Stimulated activated CD4-positive, alpha-beta T cell treated with anti-CD3 and anti-CD28 coated beads, Interleukin-15, amount 100 ng/mL, for 1 hour (primary cell): ENCODE measurements around the gene EFCC1.
"Not testable (repeated sequence)": the region's sequence is repeated elsewhere in the genome, so short reads cannot be mapped to it uniquely, and the experiment has no call there.

Experiments
- DNase-seq, 2 donors: peaks; one replicate each; pipeline ENCODE4 v3.0.0-alpha.2; 2020; ENCODE audit warnings: low read depth in 1 of 2, low spot score in 1 of 2

Gene EFCC1

DNA sequence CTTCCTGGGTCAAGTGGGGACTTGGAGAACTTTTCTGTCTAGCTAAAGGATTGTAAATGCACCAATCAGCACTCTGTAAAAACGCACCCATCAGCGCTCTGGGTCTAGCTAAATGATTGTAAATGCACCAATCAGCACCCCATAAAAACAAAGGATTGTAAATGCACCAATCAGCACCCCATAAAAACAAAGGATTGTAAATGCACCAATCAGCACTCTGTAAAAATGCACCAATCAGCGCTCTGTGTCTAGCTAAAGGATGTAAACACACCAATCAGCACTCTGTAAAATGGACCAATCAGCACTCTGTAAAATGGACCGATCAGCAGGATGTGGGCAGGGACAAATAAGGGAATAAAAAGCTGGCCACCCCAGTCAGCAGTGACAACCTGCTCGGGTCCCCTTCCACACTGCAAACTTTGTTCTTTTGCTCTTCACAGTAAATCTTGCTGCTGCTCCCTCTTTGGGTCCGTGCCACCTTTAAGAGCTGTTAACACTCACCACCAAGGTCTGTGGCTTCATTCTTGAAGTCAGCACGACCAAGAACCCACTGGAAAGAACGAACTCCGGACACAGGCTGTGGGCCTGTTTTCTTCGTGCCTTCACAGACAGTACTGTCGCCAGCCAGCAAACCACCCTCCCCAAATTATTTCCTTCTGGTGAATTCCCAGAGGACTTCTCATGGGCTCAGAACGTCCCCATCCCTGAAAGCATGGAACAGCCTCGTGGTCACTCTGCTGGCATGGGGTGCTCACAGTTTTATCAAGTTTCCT lies 68.4 kb downstream of the EFCC1 start:
- not testable (repeated sequence) for DNase-seq

DNA sequence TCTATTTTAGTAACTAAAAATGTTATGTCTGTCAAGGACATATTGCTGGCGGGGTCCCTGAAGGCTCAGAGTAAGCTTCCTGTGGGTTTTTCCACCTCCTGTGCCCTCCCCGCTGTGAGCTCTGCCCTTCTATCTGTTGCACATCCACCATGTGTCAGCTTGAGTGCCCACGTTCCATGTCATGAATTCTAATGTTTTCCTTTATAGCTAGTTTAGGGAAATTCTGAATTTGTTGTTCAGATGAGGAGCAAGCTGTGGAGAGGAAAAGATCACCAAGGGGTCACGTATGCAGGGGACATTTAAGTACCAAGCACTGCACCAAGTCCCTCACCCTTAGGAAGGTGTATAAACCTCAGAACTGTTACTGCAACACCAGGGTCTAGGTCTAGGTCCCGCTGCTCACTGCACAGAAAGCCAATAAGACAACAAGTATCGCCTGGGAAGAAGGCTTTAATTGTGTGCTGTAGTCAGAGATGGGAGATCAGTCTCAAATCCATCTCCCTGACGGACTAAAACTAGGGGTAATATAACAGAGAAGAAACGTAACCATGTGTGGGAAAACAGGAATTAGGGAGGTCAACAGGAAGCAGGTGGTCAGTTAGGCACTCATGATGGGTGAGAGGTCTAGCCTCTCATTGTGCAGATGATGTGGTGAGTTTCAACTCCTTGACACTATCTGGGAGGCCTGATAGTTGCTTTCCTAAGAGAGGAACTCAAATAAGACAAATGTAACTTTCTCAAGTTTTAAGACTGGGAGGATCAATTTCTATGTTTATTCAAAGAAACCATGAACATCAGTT lies 69.2 kb downstream of the EFCC1 start:
- DNase-seq, result no peak

DNA sequence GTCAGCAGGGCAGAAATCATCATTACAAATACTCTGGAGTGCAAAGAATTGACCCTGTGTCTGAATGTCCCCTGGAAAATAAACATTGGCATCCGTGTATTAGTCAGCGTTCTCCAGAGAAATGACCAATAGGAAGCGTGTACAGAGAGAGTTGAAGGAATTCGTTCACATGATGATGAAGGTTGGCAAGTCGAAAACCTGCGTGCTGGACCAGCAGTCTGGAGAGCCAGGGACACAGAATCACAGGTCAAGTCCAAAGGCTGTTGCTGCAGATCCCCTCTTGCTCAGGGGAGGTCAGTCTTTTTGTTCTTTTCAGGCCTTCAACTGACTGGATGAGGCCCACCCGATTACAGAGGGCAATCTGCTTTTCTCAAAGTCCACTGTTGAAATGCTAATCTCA lies 76.1 kb downstream of the EFCC1 start:
- DNase-seq, result no peak

DNA sequence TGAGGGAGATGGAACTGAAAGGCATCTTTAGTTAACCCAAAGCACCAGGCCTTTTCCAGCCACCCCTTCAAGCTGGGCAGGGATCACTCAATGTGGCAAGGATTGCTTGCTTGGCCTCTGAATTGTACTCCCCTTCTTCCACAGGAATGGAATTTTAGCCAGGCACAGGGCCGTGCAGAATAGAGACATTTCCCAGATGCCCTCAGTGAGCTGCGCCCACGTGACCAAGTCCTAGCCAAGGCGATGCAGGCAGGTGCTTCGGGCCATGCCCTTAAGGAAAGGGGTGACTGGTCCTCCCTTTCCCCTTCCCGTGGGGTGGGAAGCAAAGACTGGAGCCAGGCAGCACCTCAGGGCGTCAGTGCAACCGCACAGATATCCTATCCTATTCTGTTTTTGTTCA lies 77.4 kb downstream of the EFCC1 start:
- no peak for DNase-seq

DNA sequence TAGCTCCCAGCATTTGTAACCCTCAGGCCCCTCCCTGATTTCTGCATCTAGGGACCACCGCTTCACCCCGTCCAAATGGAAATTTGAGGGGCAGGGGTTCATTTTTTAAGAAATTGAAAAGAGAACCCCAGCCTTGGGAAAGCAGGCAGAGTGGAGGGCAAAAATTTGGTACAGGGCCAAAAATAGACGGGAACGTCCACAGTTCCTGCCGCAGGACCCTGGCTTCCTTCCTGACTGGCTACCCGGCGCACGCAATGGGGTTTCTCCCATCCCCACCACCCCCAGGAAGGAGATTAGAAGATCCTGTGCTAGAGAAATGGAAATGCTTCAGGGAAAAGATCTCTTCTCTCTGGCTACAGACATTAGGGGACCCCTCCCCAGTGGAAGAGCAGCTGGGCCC lies 80.4 kb downstream of the EFCC1 start:
- DNase-seq, result no peak

DNA sequence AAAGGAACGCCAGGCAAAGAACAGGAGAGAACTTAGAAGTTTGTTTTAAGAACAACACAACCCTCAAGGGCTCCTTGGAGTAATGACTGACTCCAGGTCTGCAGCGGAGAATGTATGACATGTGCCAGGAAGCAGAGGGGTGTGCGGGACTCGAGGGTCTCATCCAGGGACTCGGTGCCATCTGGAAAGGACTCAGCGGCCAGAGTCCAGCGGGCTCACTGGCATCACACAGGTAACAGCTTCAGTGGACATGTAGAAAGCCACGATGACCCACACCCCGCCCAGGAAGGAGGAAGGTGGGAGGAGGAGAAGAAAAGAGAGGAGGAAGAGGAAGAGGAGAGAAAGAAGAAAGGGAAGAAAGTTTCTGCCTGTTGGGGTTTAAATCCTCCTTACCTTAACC lies 80.9 kb downstream of the EFCC1 start:
- no peak for DNase-seq

DNA sequence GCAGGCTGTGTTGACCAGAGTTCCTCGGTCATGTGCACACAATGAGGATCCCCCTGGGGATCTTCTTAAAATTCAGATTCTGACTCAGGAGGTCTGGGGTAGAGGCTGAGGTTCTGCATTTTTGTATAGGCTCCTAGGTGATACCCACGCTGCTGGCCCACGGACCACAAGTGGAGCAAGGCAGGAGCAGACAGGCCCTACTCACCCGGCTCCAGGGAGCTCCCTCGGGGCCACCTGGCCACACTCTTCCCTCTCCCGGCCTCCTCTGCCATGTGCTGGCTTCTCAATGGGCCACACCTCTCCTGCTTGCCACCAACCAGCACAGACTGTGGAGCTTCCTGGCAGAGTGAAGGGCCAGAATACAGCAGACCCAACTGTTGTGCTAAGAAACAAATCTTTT lies 83.4 kb downstream of the EFCC1 start:
- no peak for DNase-seq

DNA sequence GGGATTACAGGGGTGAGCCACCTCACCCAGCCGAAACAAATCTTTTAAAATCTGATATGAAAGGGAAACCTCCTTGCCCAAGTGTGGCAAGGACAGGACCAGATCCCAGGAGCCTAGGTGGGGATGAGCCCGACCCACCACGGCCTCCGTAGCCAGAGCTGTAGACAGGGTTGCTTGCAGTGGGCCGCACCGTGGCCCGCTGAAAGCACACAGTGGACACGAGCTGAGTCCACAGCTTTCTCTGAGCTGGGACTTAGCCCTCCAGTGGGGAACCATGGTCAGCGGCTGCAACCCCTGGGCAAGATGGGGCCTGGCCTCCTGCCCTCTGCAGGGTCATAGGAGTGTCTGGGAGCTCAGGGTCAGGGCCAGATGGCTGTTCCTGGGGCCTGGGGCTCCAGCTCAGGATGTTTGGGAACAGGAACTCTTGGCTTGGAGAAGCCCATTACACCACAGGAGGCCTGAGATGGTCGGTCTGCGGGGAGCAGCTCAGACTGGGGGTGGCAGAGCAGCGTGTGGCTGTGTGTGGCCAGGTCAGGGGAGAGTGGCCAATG lies 84.1 kb downstream of the EFCC1 start:
- DNase-seq, result no peak

DNA sequence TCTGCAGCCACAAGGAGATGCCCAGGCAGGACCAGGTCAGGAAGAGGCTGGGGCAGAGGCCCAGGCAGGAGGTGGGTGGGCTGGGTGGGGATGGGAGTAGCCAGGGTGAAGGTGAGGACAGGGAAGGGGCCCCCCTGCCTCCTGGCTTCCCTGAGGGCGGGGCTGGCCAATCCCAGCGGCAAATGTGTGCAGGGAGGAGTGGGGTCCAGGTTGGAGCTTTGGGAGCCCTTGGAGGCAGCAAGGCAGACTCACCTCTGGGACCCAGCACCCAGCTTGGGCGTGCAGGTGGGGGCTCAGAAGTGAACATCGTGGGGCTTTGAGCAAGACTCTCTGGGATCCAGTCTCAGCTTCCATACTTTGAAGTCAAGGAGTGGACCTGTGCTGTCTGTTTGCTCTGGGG lies 84.7 kb downstream of the EFCC1 start:
- no peak for DNase-seq

DNA sequence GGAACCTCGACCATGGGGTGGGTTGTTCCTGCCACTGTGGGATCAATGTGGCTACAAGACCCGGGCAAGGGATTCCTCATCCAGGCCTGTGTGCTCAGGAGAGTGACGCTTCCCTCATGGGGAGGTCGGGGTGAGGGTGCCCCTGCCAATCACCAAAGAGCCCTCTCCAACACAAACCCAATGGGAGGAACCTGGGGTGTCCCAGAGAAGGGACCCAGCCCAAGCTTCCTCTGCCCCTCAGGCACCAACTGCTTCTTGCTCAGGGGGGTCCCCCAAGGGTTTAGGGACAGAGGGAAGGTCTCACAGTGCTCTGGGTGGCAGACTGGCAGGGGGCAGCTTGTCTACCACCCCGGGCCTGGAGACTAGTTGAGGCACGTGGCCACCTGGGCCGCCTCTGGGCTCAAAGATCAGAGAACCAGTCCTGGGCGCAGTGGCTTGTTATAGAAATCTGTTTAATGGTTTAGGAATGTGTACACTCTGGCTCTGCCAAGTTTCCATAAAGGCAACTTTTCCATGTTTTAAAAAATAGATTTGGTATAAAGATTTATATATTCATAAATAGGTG lies 86.1 kb downstream of the EFCC1 start:
- no peak for DNase-seq

DNA sequence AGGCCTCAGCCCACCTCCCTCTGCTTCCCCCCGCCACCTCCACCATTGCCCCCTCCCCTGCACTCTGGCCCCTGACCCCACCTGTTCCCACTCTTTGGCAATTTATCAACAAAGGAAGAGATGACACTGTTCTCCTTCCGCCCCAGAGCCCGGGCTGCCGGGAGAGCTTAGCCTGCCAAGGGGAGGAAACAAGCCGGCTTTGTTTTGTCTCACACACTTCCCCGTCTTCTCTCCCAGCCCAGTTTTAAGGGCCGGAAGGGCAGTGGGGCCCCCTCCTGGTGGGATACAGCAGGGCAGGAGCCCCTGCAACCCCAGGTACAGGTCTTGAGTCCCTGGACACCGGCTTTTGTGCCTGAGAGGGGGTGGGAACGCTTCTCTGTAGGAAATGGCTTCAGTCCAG lies 86.8 kb downstream of the EFCC1 start:
- not testable (repeated sequence) for DNase-seq

DNA sequence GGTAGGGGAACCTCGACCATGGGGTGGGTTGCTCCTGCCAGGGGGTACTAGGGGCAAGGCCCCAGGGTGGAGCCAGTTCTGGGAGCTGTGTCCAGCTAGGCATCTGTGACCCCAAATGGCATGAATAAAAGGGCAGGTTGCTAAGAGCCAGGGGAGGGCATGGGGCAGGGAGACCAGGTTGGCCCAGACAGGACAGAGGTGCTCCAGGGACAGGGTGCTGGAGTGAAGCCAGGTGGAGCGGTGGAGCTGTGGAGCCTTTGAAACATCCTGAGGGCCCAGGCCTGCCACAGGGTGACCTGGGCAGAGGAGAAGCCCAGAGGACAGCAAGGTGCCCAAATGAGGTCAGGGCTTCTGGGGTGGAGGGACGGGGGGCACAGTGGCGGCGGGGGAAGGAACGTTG lies 87.2 kb downstream of the EFCC1 start:
- not testable (repeated sequence) for DNase-seq
